ENCODE data around the gene SLC15A5.

The SLC15A5 gene

DNA sequence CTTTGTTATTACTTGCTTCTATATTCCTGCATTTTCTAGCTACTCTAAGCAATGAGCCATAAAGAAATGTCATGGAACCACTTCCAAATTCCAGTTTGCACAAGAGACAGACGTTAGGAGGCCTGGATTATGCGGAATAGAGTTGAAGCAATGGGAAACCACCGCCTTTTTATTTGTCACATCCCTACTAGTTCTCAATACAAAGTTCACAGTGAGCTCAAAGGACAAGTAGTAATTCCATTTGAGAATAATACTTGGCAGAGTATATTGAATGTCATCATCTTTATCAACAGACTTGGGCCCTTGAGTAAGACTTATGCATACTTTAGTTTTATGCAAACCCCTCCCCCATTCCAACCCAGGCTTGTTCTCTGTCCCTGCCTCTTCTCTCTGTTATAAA is 3.7 kb upstream of the SLC15A5 start:
- no peak overlapping the region for H3K4me3 Mint-ChIP-seq
- TF ChIP-seq, protein P1, sequence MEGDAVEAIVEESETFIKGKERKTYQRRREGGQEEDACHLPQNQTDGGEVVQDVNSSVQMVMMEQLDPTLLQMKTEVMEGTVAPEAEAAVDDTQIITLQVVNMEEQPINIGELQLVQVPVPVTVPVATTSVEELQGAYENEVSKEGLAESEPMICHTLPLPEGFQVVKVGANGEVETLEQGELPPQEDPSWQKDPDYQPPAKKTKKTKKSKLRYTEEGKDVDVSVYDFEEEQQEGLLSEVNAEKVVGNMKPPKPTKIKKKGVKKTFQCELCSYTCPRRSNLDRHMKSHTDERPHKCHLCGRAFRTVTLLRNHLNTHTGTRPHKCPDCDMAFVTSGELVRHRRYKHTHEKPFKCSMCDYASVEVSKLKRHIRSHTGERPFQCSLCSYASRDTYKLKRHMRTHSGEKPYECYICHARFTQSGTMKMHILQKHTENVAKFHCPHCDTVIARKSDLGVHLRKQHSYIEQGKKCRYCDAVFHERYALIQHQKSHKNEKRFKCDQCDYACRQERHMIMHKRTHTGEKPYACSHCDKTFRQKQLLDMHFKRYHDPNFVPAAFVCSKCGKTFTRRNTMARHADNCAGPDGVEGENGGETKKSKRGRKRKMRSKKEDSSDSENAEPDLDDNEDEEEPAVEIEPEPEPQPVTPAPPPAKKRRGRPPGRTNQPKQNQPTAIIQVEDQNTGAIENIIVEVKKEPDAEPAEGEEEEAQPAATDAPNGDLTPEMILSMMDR (IDR thresholded peaks at IDR 0.05): no peak
- no peak overlapping the region for H3K27ac Mint-ChIP-seq
- H3K4me1 Mint-ChIP-seq: peaks cover 9% of the 10 kb centered on the region
- H3K27me3 Mint-ChIP-seq (ENCODE audit: low read depth, poor library complexity): peaks cover 4% of the 10 kb centered on the region
- DNase-seq: no peak
- no peaks in the 10 kb centered on the region for H3K36me3 Mint-ChIP-seq (ENCODE audit: low read depth)
- no peaks in the 10 kb centered on the region for H3K9me3 Mint-ChIP-seq

DNA sequence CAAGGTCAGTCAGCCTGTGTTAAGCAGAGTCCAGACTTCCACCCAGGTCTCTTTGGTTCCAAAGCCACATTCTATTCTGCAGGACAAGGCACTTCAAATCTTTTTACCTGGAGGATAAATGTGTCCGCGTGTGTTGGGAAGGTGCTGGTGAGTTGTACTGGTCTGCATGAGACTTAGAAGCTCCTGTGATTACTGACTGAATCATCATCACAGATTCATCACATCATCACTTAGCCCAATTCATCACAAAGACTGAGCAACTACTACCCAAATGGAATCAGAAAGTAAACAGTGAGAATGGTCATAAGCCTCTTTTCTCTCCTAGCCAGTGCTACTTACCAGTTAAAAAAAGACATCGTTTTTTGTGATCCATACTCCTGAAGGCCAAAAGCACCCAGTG is 5.3 kb downstream of the SLC15A5 start:
- no peaks in the 10 kb centered on the region for H3K9me3 Mint-ChIP-seq
- TF ChIP-seq, protein P1 (IDR thresholded peaks at IDR 0.05): no peak
- H3K27ac Mint-ChIP-seq: no peak overlapping the region
- no peaks in the 10 kb centered on the region for H3K27me3 Mint-ChIP-seq (ENCODE audit: low read depth, poor library complexity)
- DNase-seq: no peak
- no peak overlapping the region for H3K4me3 Mint-ChIP-seq
- peaks cover 3% of the 10 kb centered on the region for H3K4me1 Mint-ChIP-seq
- H3K36me3 Mint-ChIP-seq (ENCODE audit: low read depth): no peaks in the 10 kb centered on the region

DNA sequence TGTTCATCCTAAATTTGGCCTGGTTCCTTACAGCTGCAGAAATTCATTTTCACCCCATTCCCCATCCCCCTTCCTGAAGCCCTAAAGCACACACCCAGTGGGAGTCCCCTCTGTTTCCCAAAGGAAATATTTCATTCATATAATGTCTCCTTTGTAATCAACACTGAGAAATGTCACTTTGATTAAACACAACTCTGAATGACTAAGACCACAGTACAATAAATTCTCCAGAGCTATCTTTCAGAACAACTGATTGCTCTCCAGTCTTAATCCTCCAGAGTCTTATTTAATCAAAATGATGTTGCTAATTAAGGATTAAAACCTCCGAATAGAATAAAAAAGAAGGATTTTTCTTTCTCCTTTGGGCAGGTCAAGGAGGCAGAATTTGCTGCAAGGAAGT is 6.4 kb downstream of the SLC15A5 start:
- no peaks in the 10 kb centered on the region for H3K9me3 Mint-ChIP-seq
- no peak overlapping the region for H3K4me3 Mint-ChIP-seq
- no peak for DNase-seq
- TF ChIP-seq, protein P1 (IDR thresholded peaks at IDR 0.05): no peak
- H3K27me3 Mint-ChIP-seq (ENCODE audit: low read depth, poor library complexity): no peaks in the 10 kb centered on the region
- H3K27ac Mint-ChIP-seq: no peak overlapping the region
- H3K36me3 Mint-ChIP-seq (ENCODE audit: low read depth): no peaks in the 10 kb centered on the region
- no peaks in the 10 kb centered on the region for H3K4me1 Mint-ChIP-seq

DNA sequence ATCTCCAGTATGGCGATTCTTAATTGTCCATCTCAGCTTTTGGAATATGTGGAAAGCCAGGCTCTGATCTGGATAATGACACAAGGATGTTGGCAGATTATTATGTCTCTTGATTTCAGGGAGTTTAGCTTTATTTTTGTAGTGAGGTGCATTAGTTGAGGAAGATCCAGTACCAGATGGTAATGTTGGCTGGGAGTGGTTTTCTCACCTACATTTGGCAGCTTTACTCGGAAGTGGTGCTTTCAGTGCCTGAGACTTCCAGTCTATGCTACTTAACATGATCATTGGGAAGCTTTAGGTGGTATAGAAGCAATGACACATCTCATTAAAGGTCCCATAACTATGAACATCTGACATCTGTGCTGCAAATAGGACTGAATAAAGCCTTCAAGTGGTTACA is 7.5 kb downstream of the SLC15A5 start:
- no peak overlapping the region for H3K27ac Mint-ChIP-seq
- H3K4me3 Mint-ChIP-seq: no peak overlapping the region
- H3K4me1 Mint-ChIP-seq: no peaks in the 10 kb centered on the region

DNA sequence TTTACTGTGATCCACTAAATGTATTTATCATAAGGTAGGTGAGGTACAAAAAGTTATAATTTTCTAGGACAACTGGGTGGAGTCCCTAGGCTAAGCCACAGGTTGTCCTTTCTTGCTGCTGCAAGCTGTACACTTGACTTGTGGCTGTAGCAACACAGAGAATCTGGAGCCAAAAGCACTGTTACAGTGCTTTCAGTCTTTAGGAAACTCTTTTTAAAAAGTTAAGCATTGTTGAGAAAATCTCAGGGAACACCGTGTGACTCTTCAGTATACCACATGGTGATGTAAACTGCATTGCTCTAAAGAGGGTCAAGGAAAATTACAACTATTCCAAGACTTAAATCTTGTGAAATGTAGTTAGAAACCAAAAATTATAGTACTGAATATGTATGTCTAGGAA is 11.4 kb downstream of the SLC15A5 start:
- Mint-ChIP-seq H3K4me3 (no peak overlapping the region), H3K9me3 (peaks cover 18% of the 10 kb centered on the region), H3K27ac (no peak overlapping the region), H3K36me3 (ENCODE audit: low read depth) (peaks cover 5% of the 10 kb centered on the region), H3K27me3 (ENCODE audit: low read depth, poor library complexity) (peaks cover 5% of the 10 kb centered on the region), H3K4me1 (no peaks in the 10 kb centered on the region)
- TF ChIP-seq, protein P1 (IDR thresholded peaks at IDR 0.05): no peak
- no peak for DNase-seq

More for the DNA sequence above, 7.5 kb downstream of the SLC15A5 start:
- Mint-ChIP-seq H3K9me3 (no peaks in the 10 kb centered on the region), H3K36me3 (ENCODE audit: low read depth) (no peaks in the 10 kb centered on the region), H3K27me3 (ENCODE audit: low read depth, poor library complexity) (peaks cover 3% of the 10 kb centered on the region)
- TF ChIP-seq, protein P1 (IDR thresholded peaks at IDR 0.05): no peak
- DNase-seq: no peak

DNA sequence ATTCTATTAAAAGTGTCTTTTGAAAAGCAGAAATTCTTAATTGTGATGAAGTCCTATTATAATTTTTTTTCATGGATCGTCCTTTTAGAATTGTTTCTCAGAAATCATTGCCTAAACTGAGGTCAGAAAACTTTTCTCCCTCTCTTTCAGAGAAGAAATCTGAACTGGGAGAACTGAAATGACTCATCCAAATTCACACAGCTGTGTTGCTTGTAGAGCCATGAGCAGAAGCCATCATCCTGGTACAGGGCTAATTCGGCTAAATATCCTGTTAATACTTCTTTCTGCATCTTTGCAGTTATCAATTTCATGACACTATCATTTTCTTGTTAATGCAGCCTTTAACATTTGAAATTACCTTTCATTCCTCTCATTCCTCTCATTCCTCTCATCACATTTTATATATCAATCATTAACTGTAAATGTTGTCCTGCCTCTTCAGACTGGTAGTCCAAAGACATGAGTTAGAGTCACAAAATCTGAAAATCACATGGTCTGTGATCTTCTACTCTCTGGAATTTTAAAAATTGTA is 15.5 kb downstream of the SLC15A5 start:
- H3K27ac Mint-ChIP-seq: no peak overlapping the region
- no peak overlapping the region for H3K4me3 Mint-ChIP-seq
- H3K9me3 Mint-ChIP-seq: peaks cover 18% of the 10 kb centered on the region
- no peaks in the 10 kb centered on the region for H3K4me1 Mint-ChIP-seq
- TF ChIP-seq, protein P1 (IDR thresholded peaks at IDR 0.05): no peak
- peaks cover 5% of the 10 kb centered on the region for H3K27me3 Mint-ChIP-seq (ENCODE audit: low read depth, poor library complexity)
- peaks cover 5% of the 10 kb centered on the region for H3K36me3 Mint-ChIP-seq (ENCODE audit: low read depth)
- DNase-seq: no peak

Data from nephron progenitor cell (in vitro differentiated cells).